Measurements from ENCODE around the gene PLOD2.

DNA sequence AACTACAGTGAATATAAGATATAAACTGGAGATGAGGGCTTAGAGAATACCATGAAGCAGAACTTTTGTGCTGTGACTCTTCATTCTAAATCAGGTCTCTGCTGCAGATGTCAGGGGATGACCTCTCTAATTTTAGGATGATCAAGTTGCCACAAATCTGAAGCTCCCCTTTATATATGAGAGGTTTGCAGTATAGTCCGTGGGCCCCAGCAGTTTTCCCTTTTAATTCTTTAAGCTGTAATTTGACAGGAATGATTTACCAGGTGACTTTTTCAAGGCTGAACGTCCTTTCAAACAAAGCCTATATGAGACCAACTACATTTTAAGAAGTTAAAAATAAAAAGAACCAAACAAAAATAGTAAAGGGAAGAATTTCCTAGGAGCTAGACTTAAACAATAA is 4.9 kb upstream of the PLOD2 start:
- TF ChIP-seq SMC3 (conservative IDR thresholded peaks at IDR 0.05; ENCODE audit: insufficient read depth, low read depth, low read length) (no peak), ZFX (CRISPR knock-in tag; IDR thresholded peaks at IDR 0.05) (no peak), SUPT5H (IDR thresholded peaks at IDR 0.05) (no peak), ZFP36 (IDR thresholded peaks at IDR 0.05; ENCODE audit: low read depth, low read length, partially characterized antibody) (no peak), ZC3H11A (IDR thresholded peaks at IDR 0.05; ENCODE audit: low read depth, low read length) (no peak), PHTF2 (CRISPR knock-in tag; IDR thresholded peaks at IDR 0.05) (no peak), RBBP5 (IDR thresholded peaks at IDR 0.05; ENCODE audit: borderline replicate concordance, insufficient read depth, low read length, poor library complexity, severe bottlenecking) (no peak), FOXM1 (IDR thresholded peaks at IDR 0.05; ENCODE audit: low read depth) (no peak), FOXM1 (CRISPR knock-in tag; IDR thresholded peaks at IDR 0.05; ENCODE audit: low read depth) (no peak), MYC (IDR thresholded peaks at IDR 0.05; ENCODE audit: low read depth, low read length) (no peak), MYC (CRISPR knock-in tag; IDR thresholded peaks at IDR 0.05; ENCODE audit: borderline replicate concordance, low read depth) (no peak), POU5F1 (IDR thresholded peaks at IDR 0.05; ENCODE audit: borderline replicate concordance, low read depth, low read length, partially characterized antibody) (no peak)
- TF ChIP-seq, protein P1, sequence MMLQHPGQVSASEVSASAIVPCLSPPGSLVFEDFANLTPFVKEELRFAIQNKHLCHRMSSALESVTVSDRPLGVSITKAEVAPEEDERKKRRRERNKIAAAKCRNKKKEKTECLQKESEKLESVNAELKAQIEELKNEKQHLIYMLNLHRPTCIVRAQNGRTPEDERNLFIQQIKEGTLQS (IDR thresholded peaks at IDR 0.05): no peak
- TF ChIP-seq, protein P1 (CRISPR knock-in tag; conservative IDR thresholded peaks at IDR 0.05): no peak
- TF ChIP-seq, protein P2, sequence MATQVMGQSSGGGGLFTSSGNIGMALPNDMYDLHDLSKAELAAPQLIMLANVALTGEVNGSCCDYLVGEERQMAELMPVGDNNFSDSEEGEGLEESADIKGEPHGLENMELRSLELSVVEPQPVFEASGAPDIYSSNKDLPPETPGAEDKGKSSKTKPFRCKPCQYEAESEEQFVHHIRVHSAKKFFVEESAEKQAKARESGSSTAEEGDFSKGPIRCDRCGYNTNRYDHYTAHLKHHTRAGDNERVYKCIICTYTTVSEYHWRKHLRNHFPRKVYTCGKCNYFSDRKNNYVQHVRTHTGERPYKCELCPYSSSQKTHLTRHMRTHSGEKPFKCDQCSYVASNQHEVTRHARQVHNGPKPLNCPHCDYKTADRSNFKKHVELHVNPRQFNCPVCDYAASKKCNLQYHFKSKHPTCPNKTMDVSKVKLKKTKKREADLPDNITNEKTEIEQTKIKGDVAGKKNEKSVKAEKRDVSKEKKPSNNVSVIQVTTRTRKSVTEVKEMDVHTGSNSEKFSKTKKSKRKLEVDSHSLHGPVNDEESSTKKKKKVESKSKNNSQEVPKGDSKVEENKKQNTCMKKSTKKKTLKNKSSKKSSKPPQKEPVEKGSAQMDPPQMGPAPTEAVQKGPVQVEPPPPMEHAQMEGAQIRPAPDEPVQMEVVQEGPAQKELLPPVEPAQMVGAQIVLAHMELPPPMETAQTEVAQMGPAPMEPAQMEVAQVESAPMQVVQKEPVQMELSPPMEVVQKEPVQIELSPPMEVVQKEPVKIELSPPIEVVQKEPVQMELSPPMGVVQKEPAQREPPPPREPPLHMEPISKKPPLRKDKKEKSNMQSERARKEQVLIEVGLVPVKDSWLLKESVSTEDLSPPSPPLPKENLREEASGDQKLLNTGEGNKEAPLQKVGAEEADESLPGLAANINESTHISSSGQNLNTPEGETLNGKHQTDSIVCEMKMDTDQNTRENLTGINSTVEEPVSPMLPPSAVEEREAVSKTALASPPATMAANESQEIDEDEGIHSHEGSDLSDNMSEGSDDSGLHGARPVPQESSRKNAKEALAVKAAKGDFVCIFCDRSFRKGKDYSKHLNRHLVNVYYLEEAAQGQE (IDR thresholded peaks at IDR 0.05; ENCODE audit: borderline replicate concordance): no peak
- TF ChIP-seq, protein P2 (CRISPR knock-in tag; IDR thresholded peaks at IDR 0.05; ENCODE audit: low read depth): no peak
- TF ChIP-seq, protein P3, sequence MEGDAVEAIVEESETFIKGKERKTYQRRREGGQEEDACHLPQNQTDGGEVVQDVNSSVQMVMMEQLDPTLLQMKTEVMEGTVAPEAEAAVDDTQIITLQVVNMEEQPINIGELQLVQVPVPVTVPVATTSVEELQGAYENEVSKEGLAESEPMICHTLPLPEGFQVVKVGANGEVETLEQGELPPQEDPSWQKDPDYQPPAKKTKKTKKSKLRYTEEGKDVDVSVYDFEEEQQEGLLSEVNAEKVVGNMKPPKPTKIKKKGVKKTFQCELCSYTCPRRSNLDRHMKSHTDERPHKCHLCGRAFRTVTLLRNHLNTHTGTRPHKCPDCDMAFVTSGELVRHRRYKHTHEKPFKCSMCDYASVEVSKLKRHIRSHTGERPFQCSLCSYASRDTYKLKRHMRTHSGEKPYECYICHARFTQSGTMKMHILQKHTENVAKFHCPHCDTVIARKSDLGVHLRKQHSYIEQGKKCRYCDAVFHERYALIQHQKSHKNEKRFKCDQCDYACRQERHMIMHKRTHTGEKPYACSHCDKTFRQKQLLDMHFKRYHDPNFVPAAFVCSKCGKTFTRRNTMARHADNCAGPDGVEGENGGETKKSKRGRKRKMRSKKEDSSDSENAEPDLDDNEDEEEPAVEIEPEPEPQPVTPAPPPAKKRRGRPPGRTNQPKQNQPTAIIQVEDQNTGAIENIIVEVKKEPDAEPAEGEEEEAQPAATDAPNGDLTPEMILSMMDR (IDR thresholded peaks at IDR 0.05 in 2 of 3, conservative IDR thresholded peaks at IDR 0.05 in 1 of 3; ENCODE audit: insufficient read depth in 2 of 3, low read depth in 1 of 3, low read length in 3 of 3): no peak
- TF ChIP-seq, protein P4, sequence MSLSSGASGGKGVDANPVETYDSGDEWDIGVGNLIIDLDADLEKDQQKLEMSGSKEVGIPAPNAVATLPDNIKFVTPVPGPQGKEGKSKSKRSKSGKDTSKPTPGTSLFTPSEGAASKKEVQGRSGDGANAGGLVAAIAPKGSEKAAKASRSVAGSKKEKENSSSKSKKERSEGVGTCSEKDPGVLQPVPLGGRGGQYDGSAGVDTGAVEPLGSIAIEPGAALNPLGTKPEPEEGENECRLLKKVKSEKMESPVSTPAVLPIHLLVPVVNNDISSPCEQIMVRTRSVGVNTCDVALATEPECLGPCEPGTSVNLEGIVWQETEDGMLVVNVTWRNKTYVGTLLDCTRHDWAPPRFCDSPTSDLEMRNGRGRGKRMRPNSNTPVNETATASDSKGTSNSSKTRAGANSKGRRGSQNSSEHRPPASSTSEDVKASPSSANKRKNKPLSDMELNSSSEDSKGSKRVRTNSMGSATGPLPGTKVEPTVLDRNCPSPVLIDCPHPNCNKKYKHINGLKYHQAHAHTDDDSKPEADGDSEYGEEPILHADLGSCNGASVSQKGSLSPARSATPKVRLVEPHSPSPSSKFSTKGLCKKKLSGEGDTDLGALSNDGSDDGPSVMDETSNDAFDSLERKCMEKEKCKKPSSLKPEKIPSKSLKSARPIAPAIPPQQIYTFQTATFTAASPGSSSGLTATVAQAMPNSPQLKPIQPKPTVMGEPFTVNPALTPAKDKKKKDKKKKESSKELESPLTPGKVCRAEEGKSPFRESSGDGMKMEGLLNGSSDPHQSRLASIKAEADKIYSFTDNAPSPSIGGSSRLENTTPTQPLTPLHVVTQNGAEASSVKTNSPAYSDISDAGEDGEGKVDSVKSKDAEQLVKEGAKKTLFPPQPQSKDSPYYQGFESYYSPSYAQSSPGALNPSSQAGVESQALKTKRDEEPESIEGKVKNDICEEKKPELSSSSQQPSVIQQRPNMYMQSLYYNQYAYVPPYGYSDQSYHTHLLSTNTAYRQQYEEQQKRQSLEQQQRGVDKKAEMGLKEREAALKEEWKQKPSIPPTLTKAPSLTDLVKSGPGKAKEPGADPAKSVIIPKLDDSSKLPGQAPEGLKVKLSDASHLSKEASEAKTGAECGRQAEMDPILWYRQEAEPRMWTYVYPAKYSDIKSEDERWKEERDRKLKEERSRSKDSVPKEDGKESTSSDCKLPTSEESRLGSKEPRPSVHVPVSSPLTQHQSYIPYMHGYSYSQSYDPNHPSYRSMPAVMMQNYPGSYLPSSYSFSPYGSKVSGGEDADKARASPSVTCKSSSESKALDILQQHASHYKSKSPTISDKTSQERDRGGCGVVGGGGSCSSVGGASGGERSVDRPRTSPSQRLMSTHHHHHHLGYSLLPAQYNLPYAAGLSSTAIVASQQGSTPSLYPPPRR (CRISPR knock-in tag; IDR thresholded peaks at IDR 0.05; ENCODE audit: borderline replicate concordance): no peak
